ENCODE measurements around the gene INTS2. TPM values are rescaled to one million over a fixed set of nuclear protein-coding genes. Genes with fewer than 3 reads are reported as not detected.

Gene INTS2, protein sequence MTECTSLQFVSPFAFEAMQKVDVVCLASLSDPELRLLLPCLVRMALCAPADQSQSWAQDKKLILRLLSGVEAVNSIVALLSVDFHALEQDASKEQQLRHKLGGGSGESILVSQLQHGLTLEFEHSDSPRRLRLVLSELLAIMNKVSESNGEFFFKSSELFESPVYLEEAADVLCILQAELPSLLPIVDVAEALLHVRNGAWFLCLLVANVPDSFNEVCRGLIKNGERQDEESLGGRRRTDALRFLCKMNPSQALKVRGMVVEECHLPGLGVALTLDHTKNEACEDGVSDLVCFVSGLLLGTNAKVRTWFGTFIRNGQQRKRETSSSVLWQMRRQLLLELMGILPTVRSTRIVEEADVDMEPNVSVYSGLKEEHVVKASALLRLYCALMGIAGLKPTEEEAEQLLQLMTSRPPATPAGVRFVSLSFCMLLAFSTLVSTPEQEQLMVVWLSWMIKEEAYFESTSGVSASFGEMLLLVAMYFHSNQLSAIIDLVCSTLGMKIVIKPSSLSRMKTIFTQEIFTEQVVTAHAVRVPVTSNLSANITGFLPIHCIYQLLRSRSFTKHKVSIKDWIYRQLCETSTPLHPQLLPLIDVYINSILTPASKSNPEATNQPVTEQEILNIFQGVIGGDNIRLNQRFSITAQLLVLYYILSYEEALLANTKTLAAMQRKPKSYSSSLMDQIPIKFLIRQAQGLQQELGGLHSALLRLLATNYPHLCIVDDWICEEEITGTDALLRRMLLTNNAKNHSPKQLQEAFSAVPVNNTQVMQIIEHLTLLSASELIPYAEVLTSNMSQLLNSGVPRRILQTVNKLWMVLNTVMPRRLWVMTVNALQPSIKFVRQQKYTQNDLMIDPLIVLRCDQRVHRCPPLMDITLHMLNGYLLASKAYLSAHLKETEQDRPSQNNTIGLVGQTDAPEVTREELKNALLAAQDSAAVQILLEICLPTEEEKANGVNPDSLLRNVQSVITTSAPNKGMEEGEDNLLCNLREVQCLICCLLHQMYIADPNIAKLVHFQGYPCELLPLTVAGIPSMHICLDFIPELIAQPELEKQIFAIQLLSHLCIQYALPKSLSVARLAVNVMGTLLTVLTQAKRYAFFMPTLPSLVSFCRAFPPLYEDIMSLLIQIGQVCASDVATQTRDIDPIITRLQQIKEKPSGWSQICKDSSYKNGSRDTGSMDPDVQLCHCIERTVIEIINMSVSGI
- total RNA-seq, result 19.8 and 24.6 TPM in 2 replicates

DNA sequence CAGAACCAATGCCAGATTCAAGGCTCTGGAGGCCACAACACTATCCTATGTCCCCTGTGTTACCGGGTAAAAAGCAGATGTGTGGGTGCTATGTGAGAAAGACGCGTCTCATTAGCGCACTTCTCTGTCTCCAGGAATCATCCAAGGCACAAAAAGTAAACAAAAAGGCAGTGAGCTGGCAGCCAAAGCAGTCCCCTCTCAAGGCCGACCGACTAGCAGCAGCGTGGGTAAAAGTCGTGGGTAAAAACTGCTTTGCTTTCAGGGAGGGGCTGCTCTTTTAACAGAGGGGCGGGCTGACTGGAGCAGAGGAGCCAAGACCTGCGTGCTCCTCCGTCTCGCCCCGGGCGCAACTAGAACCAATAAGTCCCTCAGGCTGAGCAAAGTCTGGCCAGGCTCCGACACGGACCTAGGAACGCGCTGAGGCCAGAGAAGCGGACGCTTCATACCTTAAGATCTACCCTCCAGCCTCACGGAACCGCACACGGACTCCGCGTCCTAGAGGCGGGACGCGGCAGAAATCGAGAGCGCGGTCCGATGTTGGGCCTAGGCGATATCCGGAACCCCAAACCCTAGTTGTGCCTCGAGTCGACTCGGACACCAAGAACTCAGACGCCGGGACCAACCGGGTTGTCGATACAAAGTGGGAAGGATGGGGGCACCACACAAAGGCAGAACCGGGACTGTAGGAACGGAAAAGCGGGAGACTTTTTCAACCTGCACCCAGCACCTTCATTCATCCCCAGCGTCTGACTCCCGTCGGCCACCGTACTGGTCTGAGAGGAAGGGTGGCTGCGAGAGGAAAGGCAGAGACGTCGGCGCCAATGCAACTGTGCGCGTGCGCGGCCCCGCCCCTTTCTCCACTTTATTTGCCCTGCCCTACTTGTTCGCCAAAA is at the start of gene INTS2:
INTS2 (minus strand) TSS at position 775 of the 893 bp plus-strand sequence. CDS start 1,338 bp downstream, outside the sequence.

DNA sequence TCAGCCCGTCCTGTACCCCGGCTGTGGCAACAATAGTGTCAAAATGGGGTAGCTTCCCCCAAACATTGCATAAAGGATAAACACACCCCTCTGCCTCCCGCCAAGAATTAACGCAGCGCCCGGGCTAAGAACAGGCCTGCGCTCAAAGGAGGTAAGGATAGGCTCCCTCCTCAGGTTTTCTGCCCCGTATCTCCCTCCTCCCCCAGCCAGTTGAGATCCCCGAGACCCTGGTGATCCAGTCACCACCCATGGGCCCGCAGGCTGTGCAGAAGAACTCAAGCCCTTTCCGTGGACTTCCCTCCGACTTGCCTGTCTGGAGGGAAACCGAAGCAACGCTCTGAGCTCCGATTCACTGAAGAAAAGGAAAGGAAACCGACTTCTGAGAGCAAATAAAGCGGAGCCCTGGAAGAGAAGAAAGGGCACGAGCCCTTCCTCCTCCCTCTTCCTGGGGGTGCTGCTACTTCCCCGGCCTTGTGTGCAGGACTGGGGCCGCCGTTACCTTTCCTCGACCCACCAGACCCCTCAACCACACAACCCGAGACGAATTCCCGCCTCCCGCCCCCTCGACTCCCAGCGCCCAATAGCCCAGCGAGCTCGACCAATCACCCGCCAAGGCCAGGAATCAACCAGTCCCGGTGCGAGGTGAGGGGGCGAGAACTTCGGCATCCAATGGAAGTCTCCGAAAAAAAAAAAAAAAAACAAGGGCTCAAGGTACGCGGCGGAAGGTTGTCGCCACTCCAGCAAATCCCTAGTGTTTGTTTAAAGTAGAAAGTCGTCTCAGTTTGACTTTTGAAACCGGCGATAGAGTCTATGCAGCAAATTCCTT is 64.6 kb downstream of the INTS2 start, which contains the start of gene BRIP1:
BRIP1 (minus strand) TSS at position 554 of the 826 bp plus-strand sequence. CDS start 1,989 bp downstream, outside the sequence.

Other genes starting within 250 kb of the INTS2 start
- 3.1 TPM in 2 replicates for gene BRIP1, start 64.5 kb downstream of the INTS2 start, total RNA-seq
- 45.8 and 75.0 TPM in 2 replicates for gene MED13, start 137.3 kb upstream of the INTS2 start, total RNA-seq